ENCODE results near the gene CRB1. TPM values are rescaled to one million over a fixed set of nuclear protein-coding genes. Genes with fewer than 3 reads are reported as not detected.

The CRB1 gene
- total RNA-seq = 184 TPM

DNA sequence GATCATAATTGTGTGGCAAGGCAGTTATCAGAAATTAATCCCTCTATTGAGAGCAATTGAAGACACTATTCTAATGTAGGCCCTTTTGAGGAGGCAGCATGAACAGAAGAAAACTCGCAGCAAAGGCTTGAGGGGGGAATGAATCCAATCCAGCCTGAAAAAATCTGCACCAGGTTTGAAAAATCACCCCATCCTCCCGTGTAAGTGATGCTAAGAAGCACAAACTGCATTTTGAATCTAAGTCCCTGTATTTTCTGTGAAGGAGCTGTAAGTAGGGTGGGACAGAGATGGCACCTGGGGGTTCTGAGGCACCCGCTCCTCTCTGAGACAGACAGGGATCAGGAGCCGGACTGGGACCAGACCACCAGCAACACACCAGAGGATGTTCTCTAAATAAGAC, at the start of gene CRB1:
CRB1 (plus strand) TSS at position 241 of the 400 bp plus-strand sequence. CDS start 161 bp downstream, outside the sequence.

Other genes with a start within 250 kb of the CRB1 start
- gene F13B, start 201.0 kb upstream of the CRB1 start, total RNA-seq = not detected
- gene ASPM, start 121.6 kb upstream of the CRB1 start, total RNA-seq = 20.5 TPM
- 50.0 TPM for gene ZBTB41, start 67.0 kb upstream of the CRB1 start, total RNA-seq

Measured in camera-type eye (tissue), 1 donor.